ENCODE results near the gene FAM110A.
"Not testable (repeated sequence)": the region's sequence is repeated elsewhere in the genome, so short reads cannot be mapped to it uniquely, and the experiment has no call there.

The FAM110A gene

DNA sequence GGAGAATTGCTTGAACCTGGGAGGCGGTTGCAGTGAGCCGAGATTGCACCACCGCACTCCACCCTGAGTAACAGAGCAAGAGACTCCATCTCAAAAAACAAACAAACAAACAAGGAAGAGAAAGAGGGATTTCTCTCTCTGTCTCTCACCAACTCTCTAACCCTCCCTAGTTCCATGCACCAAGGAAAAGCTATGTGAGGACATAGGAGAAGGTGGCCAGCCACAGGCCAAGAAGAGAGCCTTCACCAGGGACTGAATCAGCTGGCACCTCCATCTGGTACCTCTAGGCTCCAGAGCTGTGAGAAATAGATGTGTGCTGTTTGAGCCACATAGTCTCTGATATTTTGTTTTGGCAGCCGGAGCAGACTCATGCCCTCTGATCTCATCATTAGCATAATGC lies 9.0 kb upstream of the FAM110A start:
- no peak for DNase-seq

DNA sequence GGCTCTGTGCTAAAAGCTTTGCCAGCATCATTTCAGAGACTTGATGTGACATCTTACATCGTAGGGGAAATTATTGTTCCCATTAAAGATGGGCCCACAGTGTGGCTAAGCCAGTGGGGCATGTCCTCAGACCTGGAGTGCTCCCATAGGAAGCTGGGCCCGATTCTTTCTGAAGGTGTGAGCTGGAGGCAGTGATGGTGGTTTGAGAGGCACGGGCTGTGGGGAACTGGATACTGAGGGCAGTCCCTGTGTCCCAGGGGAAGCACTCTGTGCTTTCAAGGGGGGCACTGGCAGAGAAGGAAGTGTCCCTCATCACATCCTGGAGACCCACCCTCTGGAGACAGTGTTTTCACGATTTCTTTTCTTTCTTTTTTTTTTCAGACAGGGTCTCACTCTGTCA lies 8.6 kb upstream of the FAM110A start:
- no peak for DNase-seq

DNA sequence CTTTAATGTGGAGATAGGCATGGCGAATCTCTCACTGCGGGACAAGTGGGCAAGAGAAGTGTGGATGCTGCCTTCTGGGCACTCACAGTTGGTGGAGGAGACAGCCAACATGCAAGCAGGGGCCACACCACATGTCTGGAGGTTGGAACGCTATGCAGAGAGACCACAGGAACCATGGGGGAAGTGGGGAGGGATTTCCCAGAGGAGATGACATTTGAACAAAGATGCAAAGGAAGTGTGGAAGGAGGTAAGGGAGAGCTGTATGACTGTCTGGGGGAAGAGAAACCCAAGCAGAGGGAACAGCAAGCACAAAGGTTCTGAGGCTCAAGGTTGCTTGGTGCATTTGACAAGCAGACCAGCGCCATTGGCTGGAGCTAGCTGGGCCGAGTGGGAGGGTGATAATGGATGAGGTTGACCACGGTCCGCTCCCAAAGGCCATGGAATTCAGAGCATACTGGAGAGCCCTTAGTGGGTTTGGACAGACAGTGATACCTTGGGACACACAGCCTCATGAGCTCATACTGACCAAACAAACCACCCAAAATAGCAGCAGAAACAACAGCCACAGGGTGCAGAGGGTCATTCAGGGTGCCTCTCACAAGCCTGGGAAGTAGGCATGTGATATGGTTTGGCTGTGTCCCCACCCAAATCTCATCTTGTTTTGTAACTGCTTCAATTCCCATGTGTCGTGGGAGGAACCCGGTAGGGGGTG lies 7.6 kb upstream of the FAM110A start:
- no peak for DNase-seq

DNA sequence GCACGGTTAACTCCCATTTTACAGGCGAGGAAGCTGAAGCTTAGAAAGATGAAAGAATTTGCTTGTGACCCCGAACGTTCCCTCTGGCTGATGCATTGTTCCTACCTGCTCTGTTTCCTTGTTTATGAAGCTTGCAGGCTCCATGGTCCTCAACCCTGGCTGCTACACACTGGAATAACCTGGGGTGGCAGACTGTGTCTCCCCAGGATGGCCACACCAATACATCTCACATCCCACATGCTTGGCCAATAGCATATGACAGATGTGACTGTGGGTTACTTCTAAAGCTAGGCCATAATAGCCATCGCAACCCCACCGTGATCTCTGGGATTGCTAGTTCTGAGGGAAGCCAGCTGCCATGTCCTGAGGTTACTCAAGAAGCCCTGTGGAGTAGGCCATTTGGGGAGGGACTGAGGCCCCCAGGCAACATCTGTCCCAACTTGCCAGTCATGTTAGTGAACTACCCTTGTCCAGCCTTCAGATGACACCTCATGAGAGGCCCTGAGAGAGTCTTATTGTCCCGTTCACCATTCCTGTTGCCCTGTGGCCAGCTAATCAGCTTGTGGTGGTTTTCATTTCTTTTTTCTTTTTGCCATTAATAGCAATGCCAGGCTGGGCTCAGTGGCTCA lies 6.7 kb upstream of the FAM110A start:
- DNase-seq = no peak

DNA sequence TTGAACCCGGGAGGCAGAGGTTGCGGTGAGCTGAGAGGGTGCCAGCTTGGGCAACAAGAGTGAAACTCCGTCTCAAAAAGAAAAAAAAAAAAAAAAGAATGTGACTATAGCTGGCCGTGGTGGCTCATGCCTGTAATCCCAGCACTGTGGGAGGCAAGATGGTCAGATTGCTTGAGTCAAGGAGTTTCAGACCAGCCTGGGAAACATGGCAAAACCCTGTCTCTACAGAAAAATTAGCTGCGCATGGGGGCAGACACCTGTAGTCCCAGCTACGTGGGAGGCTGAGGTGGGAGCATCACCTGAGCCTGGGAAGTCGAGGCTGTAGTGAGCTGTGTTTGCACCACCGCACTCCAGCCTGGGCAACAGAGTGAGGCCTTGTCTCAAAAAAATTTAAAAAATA lies 5.5 kb upstream of the FAM110A start:
- DNase-seq = not testable (repeated sequence)

DNA sequence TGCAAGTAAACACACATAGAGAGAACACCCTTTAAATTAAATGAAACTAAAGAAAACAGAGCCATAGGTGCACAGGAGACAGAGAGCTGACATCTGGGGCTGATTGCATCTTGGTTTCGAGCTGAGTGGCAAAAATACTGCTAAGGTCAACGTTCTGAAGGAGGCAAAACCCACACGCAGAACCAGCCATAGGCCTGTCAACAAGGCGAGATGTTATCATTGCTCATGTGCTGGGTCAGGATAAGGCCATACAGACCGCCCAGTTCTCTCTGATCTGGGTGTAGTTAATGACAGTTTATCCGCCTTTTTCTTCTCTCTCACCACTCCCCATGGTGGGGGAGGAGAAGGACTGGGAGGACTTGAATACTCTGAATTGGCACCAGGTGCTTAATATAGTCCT lies 4.5 kb upstream of the FAM110A start:
- DNase-seq = peak; percentile 15 to 51

GRCh38 chr20:829551-829950 lies 4.0 kb upstream of the FAM110A start:
- DNase-seq = peak; percentile 87

- DNase-seq = peak; percentile 22 to 77
Observed at GRCh38 chr20:830011-830521, 3.4 kb upstream of the FAM110A start.

DNA sequence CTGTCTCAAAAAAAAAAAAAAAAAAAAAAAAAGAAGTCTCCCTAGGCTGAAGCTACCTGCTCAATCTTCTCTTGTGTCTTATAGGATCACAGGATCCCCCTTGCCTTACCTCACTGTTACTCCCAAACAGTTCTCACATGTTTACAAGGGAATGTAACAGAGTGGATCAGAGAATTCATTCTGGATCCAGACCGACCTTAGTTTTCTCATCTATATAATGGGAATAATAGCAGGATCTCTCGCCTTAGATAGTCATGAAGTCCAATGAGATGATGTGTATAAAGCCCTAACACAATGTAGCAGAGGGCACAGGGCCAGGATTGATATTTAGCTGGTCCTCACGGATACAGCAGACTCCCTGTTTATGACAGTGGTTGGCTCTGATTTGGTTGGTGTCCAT lies 2.3 kb upstream of the FAM110A start:
- DNase-seq = no peak

- no peak for DNase-seq
Observed at GRCh38 chr20:831956-832355, 1.6 kb upstream of the FAM110A start.

- DNase-seq = no peak
Observed at GRCh38 chr20:833121-833449, 430 bp upstream of the FAM110A start.

DNA sequence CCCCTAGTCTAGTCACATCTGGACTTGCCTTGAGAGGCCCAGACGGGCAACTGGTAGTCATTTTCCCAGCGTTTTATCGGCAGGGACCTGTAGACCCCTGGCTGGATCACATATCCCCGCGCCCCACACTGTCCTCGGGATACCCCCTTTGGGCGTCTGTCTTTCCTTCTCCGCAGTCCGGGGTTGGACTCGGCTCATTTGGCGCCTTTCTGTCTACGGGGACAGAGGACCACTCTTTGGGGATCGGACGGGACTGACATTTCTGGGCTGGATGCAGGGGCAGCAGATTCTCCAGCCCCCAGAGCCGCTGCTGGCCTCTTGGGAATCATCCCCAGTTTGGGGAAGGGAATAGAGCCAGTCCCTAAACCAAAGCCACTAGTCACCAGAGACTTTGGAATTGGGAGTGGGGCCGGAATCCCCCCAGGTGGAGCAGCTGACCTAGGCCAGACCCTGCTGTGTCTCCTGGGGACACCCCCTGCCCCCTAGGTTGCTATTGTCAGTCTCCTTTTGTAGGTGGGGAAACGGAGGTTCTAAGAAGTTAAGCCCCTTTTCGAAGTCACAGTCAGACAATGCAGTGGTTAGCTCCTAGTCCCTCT lies 734 bp downstream of the FAM110A start:
- peak; percentile 5 to 27 for DNase-seq

DNA sequence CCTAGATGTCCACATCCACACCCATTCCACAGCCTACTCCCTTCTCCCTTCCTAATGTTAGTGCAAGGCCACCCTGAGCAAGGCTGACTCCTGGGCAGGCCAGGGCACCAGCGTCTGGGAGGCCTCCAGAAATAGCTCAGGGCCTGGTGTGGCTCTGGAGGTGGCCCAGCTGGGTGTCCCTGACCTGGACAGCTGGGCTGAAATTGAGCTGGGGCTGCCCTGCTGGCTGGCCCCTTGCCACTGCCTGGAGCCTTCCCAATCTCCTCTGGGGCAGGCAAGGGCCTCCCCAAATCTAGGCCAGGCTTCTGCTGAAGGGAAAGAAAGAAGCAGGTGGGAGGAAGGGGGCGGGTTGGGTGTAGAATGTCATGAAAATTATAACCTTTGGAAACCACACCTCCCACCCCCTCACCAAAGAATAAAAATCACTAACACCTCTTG lies 2.1 kb downstream of the FAM110A start:
- no peak for DNase-seq

DNA sequence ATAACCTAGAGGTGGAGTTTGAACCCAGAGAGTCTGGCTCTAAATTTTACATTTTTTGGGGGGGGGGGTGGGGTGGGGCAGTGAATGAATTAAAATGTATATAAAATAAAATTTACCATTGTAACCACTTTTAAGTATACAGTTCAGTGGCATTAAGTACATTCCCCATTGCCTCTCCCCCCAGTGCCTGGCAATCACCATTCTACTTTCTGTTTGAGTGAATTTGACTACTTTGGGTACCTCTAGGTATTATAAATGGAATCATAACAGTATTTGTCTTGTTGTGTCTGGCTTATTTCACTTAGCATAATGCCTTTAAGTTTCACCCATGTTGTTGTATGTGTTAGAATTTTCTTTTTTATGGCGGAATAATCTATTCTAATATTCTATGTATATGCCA lies 2.7 kb downstream of the FAM110A start:
- no peak for DNase-seq

DNA sequence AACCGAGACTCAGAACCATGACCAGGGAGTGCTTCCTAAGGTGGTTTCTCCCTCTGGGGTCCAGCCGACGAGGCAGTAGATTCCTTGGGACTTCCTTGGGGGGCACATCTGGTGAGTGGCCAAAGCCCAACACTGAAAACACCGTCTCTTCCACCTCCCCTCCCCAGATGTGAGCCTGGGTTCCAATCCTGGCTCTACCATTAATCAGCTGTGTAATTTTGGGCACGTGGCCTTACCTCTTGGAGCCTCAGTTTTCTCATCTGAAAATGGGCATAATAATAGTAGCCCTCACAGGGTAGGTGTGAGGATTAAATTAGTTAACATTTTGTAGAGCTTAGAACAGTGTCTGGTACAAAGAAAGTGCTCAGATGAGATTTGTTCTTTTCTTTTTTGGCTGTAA lies 5.5 kb downstream of the FAM110A start:
- DNase-seq = no peak

GRCh38 chr20:839626-840025 lies 6.1 kb downstream of the FAM110A start:
- no peak for DNase-seq

DNA sequence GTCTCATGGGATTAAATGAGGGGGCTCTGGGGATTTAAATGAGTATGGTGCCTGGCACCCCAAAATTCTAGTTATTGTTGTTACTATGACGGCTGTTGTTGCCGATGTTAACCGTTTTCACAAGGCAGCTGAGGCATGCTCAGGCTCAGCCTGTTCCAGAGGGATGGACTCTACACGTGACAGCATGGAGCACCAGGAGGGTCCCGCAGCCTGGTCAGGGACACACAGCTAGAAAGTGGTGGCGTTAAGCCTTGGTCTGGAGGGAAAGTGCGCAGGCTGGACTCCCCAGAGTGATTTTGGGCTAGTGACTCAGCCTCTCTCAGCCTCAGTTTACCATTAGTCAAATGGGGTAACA lies 7.0 kb downstream of the FAM110A start:
- DNase-seq = no peak

DNA sequence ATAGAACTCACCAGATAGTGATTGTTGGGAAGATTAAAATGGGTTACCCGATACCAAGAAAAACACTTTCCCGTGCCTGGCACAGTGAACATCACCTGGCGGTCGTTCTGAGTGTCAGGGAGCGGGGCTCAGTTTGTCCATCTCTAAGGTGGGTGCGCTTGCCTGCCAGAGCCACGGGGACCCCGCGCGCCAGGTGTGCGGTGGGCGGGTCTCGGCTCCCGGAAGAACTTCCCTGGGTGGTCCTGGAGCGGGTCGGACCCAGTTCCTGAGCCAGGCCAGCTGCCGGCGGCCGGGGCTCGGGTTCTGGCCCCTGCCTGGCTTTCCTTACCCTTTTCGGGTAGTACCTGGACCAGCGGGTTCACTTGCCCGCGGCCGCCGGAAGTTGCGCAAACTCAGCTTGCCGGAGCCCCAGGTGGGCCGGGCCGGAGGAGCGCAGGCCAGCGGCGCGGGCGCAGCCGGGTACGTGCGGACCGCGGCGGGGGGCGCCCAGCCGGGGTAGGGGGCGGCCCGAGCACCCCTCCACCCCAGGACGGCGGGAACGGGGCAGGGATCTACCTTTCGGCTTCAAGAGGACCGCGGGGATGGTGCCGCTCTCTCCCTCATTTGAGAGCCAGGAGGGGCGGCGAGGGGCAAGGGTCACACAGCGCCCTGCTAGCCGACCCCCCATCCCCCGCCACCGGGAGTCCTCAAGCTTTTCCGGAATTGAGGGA lies 7.5 kb downstream of the FAM110A start:
- DNase-seq = no peak

DNA sequence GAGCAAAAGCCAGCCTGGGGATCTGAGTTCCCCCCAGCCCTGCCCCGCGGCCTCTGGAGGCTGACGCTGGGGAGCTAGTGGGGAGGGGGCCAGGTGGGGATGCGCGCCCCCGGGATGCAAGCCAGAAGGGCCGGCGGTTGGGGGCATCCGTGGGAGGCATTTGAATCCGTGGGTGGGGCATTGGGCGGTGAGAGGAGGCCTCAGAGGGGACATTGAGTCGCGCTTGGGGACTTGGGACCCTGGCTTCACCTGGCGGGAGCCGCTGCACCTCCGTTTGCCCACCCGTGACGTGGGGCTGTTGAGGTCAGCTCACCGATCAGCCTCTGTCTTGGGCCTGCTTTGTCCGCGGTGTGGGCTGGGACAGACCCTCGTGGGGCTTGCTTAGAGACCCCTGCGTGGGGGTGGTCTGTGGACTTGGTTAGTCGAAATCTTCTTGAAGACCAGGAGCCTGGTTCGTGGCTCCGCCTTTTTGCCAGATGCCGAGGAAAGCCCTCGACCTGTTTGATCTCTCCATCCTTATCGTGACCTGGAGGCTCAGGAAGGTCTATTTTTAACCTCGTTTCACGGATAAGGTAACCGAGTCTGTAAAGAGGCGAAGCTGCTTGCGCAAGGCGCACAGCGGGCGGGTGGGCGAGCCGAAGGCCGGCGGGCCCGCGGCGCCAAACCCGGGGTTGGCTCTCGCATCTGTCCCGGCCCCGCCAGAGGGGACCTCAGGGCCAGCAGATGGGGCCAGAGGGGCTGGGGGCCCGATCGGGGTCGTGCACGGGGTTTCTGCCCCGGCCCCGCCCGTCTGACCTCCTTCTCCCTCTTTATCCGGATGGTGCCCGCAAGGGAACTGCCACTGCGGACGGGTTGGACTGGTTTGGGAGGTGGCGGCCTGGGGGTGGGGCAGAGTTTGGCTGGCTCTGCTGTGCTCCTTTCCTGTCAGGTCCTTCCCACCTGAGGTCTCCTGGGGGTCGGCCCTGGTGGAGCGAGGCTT lies 8.3 kb downstream of the FAM110A start:
- DNase-seq = no peak

- DNase-seq = no peak
Observed at GRCh38 chr20:842547-842940, 9.0 kb downstream of the FAM110A start.

- DNase-seq = no peak
Observed at GRCh38 chr20:843912-844311, 10.4 kb downstream of the FAM110A start.

DNA sequence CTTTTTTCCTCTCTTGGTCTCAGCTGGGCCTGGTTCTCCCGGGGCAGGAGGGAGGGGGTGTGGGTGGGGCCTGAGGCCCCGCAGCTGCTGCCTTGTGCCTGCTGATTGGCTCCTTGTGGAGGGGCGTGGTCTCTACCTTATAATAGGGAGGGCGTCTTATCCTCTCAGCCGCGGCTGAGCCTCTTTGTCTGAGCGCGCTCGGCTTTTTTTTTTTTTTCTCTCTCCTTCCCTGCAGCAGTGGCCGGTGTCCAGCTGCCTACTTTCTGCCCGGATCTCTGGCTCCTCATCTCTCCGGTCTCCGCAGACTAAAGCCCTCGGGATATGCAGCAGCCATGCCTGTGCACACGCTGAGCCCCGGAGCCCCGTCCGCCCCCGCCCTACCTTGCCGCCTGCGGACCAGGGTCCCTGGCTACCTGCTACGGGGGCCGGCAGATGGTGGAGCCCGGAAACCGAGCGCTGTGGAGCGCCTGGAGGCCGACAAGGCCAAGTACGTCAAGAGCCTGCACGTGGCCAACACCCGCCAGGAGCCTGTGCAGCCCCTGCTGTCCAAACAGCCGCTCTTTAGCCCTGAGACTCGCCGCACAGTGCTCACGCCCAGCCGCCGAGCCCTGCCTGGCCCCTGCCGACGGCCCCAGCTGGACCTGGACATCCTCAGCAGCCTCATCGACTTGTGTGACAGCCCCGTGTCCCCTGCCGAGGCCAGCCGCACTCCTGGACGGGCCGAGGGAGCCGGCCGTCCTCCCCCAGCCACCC lies 11.1 kb downstream of the FAM110A start:
- DNase-seq = peak; percentile 32 to 36
